HAP-1 (cell line): ENCODE data around the gene CTDSPL.

Experiments used
- DNase-seq, 2 experiments: peaks; one replicate each; pipeline ENCODE4 v3.0.0-alpha.2; 2016 to 2020; ENCODE audit warnings: low spot score in 2 of 2
- H3K27me3 ChIP-seq: fragments of 250-450 bp; sonication (Bioruptor Pico); 2 replicates; pipeline ENCODE4 v1.5.1; 2020; ENCODE audit warnings: low read depth, mild to moderate bottlenecking, moderate library complexity
- H3K36me3 ChIP-seq: fragments of 250-450 bp; sonication (Bioruptor Pico); replicated peaks from 2 replicates; pipeline ENCODE4 v1.5.1; 2020; ENCODE audit warnings: mild to moderate bottlenecking
- H3K4me1 ChIP-seq: fragments of 250-450 bp; sonication (Bioruptor Pico); 2 replicates; pipeline ENCODE4 v1.5.1; 2020; ENCODE audit warnings: mild to moderate bottlenecking
- H3K4me3 ChIP-seq: fragments of 250-450 bp; sonication (Bioruptor Pico); 2 replicates; pipeline ENCODE4 v1.5.1; 2020; ENCODE audit warnings: mild to moderate bottlenecking, moderate library complexity
- H3K9me3 ChIP-seq: fragments of 250-450 bp; sonication (Bioruptor Pico); 2 replicates; pipeline ENCODE4 v1.5.1; 2020; ENCODE audit warnings: mild to moderate bottlenecking, moderate library complexity
- in situ Hi-C: fragments of 300-500 bp; cut with MboI; formaldehyde crosslinking; loops from 3 replicates; pipeline ENCODE4 v1.14.3; 2020; ENCODE audit warnings: low sequenced_read_pairs, inconsistent platforms, mixed read lengths

The CTDSPL gene

GRCh38 chr3:37941608-37942508 lies 80.2 kb downstream of the CTDSPL start:
- H3K4me1 ChIP-seq = peaks cover 4% of the 10 kb centered on the region
- H3K4me3 ChIP-seq = no peak overlapping the region
- no peak for DNase-seq
- H3K36me3 ChIP-seq = no peaks in the 10 kb centered on the region
- H3K9me3 ChIP-seq = no peaks in the 10 kb centered on the region
- in situ Hi-C loops = no loop called here
- H3K27me3 ChIP-seq = no peaks in the 10 kb centered on the region

DNA sequence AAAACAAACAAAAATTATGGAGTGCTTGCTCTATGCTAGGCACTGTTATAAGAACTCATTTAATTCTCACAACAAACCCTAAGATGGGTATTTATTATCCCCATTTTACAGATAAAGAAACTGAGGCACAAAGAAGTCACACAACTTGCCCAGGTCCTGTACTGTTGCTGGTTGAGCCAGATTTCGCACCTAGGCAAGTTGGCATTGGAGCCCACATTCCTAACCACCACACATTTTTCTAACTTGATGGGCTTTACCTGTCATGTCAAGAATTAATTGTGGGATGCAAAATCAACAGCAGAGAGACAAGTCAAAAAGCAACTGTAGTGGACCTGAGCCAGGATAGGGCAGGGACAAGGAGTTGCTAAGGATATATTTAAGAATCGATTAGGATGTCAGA lies 81.0 kb downstream of the CTDSPL start:
- DNase-seq = no peak

GRCh38 chr3:37943126-37943525 lies 81.4 kb downstream of the CTDSPL start:
- Histone ChIP-seq H3K36me3 (no peaks in the 10 kb centered on the region), H3K9me3 (no peaks in the 10 kb centered on the region), H3K4me1 (peaks cover 4% of the 10 kb centered on the region), H3K4me3 (no peak overlapping the region), H3K27me3 (no peaks in the 10 kb centered on the region)
- in situ Hi-C loops = no loop called here
- no peak for DNase-seq

More for the DNA sequence above, 81.0 kb downstream of the CTDSPL start:
- Histone ChIP-seq H3K9me3 (no peaks in the 10 kb centered on the region), H3K4me3 (no peak overlapping the region), H3K4me1 (peaks cover 4% of the 10 kb centered on the region), H3K36me3 (no peaks in the 10 kb centered on the region), H3K27me3 (no peaks in the 10 kb centered on the region)
- in situ Hi-C loops = no loop called here

DNA sequence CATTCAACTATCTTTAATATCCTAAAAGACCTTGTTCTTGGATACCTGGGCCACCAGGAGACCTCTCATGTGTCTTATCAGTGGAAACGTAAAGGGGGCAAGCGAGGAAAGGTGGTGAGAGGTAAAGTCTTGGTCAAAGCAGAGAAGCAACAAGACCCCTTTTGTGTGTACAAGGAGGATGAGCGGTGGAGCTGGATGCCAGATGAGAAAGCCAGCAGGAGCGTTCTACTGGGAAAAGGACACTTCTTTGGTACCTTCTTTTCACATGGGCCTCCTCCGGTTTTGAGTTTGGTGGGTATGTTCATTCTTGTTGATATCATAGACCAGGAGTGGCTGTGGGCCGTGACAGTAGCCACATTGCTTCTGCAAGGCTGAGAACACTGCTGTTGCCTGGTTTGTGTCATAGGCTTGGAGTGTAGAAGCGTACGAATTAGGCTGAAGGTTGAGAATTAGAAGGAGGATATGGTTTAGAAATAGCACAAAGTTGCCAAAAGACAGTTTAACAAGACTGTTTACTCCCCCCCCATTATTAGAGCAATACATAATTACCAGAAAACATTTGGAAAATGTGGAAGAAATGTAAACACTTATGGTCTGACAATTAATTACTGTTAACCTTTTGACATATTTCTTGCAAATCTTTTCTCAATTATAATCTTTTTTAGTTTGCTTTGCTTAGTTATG lies 82.1 kb downstream of the CTDSPL start:
- Histone ChIP-seq H3K27me3 (no peaks in the 10 kb centered on the region), H3K36me3 (no peaks in the 10 kb centered on the region), H3K4me1 (peaks cover 3% of the 10 kb centered on the region), H3K4me3 (no peak overlapping the region), H3K9me3 (no peaks in the 10 kb centered on the region)
- in situ Hi-C loops = no loop called here
- no peak for DNase-seq

DNA sequence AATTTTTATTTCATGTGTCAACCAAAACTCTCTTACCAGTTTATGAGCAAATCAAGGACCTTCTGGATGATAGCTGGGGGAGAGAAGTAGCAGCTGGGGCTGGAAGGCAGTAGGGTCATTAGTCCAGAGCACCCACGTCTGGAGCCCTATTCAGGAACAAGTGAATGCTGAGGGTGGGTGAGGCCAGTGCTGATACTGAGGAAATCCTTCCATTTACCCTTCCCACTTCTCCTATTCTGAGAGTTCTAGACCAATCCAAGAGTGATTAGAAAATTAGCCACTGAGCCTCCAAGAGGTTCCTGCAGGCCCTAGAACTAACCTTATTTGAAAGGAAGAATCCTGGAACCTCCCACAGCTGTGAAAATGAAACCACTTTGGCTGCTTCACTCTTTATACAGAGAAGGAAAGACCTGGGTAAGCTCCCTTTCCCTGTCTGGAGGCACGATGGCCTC lies 82.7 kb downstream of the CTDSPL start:
- no peak for DNase-seq

GRCh38 chr3:37945156-37945806 lies 83.6 kb downstream of the CTDSPL start:
- no peak for DNase-seq
- H3K4me1 ChIP-seq = no peaks in the 10 kb centered on the region
- no peaks in the 10 kb centered on the region for H3K9me3 ChIP-seq
- no peaks in the 10 kb centered on the region for H3K27me3 ChIP-seq
- in situ Hi-C loops = no loop called here
- no peaks in the 10 kb centered on the region for H3K36me3 ChIP-seq
- no peak overlapping the region for H3K4me3 ChIP-seq

More for the DNA sequence above, 82.7 kb downstream of the CTDSPL start:
- in situ Hi-C loops = no loop called here
- no peak overlapping the region for H3K4me3 ChIP-seq
- no peaks in the 10 kb centered on the region for H3K36me3 ChIP-seq
- no peaks in the 10 kb centered on the region for H3K9me3 ChIP-seq
- no peaks in the 10 kb centered on the region for H3K27me3 ChIP-seq
- no peaks in the 10 kb centered on the region for H3K4me1 ChIP-seq

DNA sequence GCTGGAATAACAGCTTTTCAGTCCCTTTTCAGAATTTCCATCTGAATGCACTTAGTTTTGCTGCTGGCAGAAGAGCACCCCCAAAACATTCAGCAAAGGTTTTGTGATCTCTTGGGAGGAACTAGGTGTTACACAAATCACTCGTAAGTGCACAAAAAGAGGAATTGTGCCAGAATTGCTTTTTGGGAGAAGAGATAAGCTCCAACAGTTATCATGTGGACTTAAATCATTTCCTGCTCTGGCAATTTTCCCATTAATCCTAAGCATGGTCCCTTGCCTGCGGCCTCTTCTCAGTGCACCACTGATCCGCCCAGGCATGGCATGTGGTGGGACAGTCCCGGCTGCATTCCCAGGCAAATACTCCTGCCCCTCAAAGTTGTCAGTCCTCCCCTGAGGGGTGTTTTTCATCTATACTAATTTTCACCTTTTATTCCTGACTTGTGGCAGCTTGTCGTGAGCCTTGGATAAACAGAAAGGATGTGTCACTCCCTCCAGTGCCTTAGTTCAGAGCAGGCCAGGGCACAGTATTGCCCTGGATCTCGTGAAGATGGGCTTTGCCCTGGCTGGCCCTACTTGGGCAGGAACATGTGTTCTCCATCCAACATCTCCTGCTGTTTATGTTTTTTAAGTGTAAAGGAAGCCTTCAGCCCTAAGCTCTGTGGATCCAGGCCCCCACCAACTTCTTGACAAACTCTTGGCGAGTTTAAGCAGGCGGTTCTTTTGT lies 84.3 kb downstream of the CTDSPL start:
- Histone ChIP-seq H3K9me3 (no peaks in the 10 kb centered on the region), H3K4me3 (no peak overlapping the region), H3K36me3 (no peaks in the 10 kb centered on the region), H3K4me1 (no peaks in the 10 kb centered on the region), H3K27me3 (no peaks in the 10 kb centered on the region)
- in situ Hi-C loops = no loop called here
- DNase-seq = no peak

- H3K36me3 ChIP-seq = no peaks in the 10 kb centered on the region
- no peak overlapping the region for H3K4me3 ChIP-seq
- H3K4me1 ChIP-seq = no peaks in the 10 kb centered on the region
- no peak for DNase-seq
- no peaks in the 10 kb centered on the region for H3K27me3 ChIP-seq
- in situ Hi-C loops = no loop called here
- H3K9me3 ChIP-seq = no peaks in the 10 kb centered on the region
Observed at GRCh38 chr3:37946531-37946889, 84.8 kb downstream of the CTDSPL start.

GRCh38 chr3:37949866-37950265 lies 88.2 kb downstream of the CTDSPL start:
- Histone ChIP-seq H3K36me3 (no peaks in the 10 kb centered on the region; the same call in 1 of the 2 replicates), H3K9me3 (no peaks in the 10 kb centered on the region), H3K27me3 (no peaks in the 10 kb centered on the region), H3K4me3 (no peak overlapping the region), H3K4me1 (no peaks in the 10 kb centered on the region)
- in situ Hi-C loops = no loop called here
- no peak for DNase-seq

- no peak for DNase-seq
- Histone ChIP-seq H3K36me3 (no peaks in the 10 kb centered on the region; the same call in 1 of the 2 replicates), H3K4me3 (no peak overlapping the region), H3K27me3 (no peaks in the 10 kb centered on the region), H3K4me1 (no peaks in the 10 kb centered on the region), H3K9me3 (no peaks in the 10 kb centered on the region)
- in situ Hi-C loops = no loop called here
Observed at GRCh38 chr3:37952564-37952963, 90.9 kb downstream of the CTDSPL start.

- Histone ChIP-seq H3K9me3 (no peaks in the 10 kb centered on the region), H3K27me3 (no peaks in the 10 kb centered on the region), H3K4me1 (no peaks in the 10 kb centered on the region), H3K4me3 (no peak overlapping the region), H3K36me3 (no peaks in the 10 kb centered on the region; the same call in 1 of the 2 replicates)
- in situ Hi-C loops = no loop called here
- DNase-seq = no peak
Observed at GRCh38 chr3:37953226-37953625, 91.5 kb downstream of the CTDSPL start.

DNA sequence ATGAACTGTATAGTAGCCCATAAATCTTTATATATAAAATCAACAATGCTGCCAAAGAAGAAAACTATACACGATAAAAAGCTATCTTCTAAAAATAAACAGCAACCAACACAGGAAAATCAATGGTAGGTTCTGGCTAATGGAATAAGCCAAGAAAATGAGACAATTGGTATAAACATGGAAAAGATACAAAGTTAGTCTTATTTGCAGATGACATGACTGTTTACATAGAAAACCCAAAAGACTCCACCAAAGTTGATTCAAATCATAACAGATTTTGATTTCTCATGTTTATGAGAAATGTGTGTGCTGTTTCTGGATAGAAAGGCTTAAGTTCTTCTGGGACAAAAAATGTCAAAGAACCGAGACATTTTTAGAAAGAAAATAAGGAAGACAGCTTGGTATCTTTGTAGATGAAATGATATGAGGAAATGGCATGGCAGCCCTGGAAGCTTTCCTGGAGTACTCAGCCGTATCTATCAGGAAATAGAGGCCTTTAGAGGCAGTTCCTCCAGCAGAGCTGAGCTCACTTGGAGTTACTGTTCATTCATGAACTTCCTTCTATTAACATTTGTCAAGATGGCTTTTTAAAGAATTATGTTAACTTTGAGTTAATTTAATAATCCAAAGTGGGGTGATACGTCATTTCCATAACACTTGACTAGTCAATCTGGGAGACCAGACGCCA lies 92.2 kb downstream of the CTDSPL start:
- Histone ChIP-seq H3K4me1 (no peaks in the 10 kb centered on the region), H3K27me3 (no peaks in the 10 kb centered on the region), H3K4me3 (no peak overlapping the region), H3K36me3 (no peaks in the 10 kb centered on the region; the same call in 1 of the 2 replicates), H3K9me3 (no peaks in the 10 kb centered on the region)
- in situ Hi-C loops = no loop called here
- DNase-seq = no peak

GRCh38 chr3:37954881-37955280 lies 93.2 kb downstream of the CTDSPL start:
- in situ Hi-C loops = no loop called here
- no peak for DNase-seq
- no peaks in the 10 kb centered on the region for H3K27me3 ChIP-seq

More at GRCh38 chr3:37954881-37955280, 93.2 kb downstream of the CTDSPL start:
- Histone ChIP-seq H3K4me1 (no peaks in the 10 kb centered on the region), H3K36me3 (no peaks in the 10 kb centered on the region; the same call in 1 of the 2 replicates), H3K4me3 (no peak overlapping the region), H3K9me3 (no peaks in the 10 kb centered on the region)
